AG04450 (cell line): ENCODE data around the gene TMEM52B. TPM values are rescaled to one million over a fixed set of nuclear protein-coding genes. Genes with fewer than 3 reads are reported as not detected.

Experiments
- CTCF ChIA-PET: fragments of 300-600, 350-600 bp; formaldehyde crosslinking; extraction: SDS; loops from one replicate; lab custom pipeline; 2022; ENCODE audit warnings: antibody characterized with exemption, inconsistent platforms; lab: Charles Lee
- POLR2A ChIA-PET: fragments of 350-600 bp; formaldehyde crosslinking; extraction: SDS; loops from one replicate; lab custom pipeline; 2021; ENCODE audit warnings: antibody characterized with exemption, inconsistent platforms; lab: Yijun Ruan, JAX
- DNase-seq: peaks from one replicate; pipeline ENCODE4 v3.0.0-alpha.2; 2011; ENCODE audit warnings: low read depth, low spot score
- H3K27ac ChIP-seq: one replicate; pipeline ENCODE4 v1.5.1; 2012; ENCODE audit warnings: low read depth, low read length, control low read depth
- H3K27me3 ChIP-seq: one replicate; pipeline ENCODE4 v1.6.0; 2012; ENCODE audit warnings: low read length; ENCODE audit not compliant: control insufficient read depth, insufficient read depth
- H3K4me3 ChIP-seq: 2 replicates; pipeline ENCODE4 v1.5.1; 2011; ENCODE audit warnings: mild to moderate bottlenecking, low read depth, low read length, control low read depth
- H3K9me3 ChIP-seq: 2 replicates; pipeline ENCODE4 v1.5.1; 2012; ENCODE audit warnings: low read length; ENCODE audit not compliant: control insufficient read depth, insufficient read depth
- polyA plus RNA-seq: library from polyadenylated mRNA; depleted of rRNA; stranded (reverse); fragments of >200 nt; gene quantifications from 2 replicates; pipeline ENCODE4 v1.2.3, GENCODE V29; 2011
- TF ChIP-seq, protein P1 (sequence below): IDR thresholded peaks from 2 replicates; pipeline ENCODE4 v1.5.1; 2011; ENCODE audit warnings: low read depth, low read length, control low read depth, inconsistent platforms

TMEM52B gene
- polyA plus RNA-seq, 1 experiment: 8.3 TPM

DNA sequence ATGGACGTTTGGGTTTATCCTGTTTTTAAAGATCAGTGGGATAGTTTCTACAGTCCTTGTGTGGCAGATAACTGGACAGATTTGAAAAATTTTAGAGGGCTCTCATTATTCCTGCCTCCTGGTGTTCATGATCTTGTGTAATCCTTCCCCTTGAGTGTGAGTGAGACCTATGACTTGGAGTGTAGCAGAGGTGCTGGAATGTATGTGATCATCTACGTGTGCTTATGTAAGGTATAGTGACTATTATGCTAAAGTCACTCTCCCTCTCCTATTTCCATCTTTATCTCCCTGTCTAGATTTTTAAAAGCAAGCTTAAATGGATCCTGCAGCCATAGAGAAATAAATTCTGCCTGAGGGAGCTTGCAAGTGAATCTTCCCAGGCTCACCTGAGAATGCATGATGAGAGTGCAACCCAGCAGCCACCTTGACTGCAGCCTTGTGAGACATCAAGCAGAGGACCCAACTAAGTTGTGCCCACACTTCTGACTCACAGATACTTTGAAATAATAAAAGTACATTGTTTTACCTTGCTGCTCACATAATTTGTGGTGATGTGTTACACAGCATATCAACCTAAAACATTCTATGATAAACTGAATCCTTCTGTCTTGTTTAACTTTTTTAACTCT, 3.7 kb upstream of the TMEM52B start:
- DNase-seq: no peak
- CTCF ChIA-PET: interaction anchor here (1.0 to 1.7 kb wide), 3 partner anchors 15 to 425 kb away, joined by 3 to 6 read pairs (median 3); no protein-coding TSS in a partner anchor
- Histone ChIP-seq H3K27me3 (no peaks in the 10 kb centered on the region), H3K4me3 (no peak overlapping the region), H3K9me3 (no peaks in the 10 kb centered on the region), H3K27ac (no peak overlapping the region)
- POLR2A ChIA-PET: no interaction called here
- TF ChIP-seq, protein P1, sequence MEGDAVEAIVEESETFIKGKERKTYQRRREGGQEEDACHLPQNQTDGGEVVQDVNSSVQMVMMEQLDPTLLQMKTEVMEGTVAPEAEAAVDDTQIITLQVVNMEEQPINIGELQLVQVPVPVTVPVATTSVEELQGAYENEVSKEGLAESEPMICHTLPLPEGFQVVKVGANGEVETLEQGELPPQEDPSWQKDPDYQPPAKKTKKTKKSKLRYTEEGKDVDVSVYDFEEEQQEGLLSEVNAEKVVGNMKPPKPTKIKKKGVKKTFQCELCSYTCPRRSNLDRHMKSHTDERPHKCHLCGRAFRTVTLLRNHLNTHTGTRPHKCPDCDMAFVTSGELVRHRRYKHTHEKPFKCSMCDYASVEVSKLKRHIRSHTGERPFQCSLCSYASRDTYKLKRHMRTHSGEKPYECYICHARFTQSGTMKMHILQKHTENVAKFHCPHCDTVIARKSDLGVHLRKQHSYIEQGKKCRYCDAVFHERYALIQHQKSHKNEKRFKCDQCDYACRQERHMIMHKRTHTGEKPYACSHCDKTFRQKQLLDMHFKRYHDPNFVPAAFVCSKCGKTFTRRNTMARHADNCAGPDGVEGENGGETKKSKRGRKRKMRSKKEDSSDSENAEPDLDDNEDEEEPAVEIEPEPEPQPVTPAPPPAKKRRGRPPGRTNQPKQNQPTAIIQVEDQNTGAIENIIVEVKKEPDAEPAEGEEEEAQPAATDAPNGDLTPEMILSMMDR: no peak

DNA sequence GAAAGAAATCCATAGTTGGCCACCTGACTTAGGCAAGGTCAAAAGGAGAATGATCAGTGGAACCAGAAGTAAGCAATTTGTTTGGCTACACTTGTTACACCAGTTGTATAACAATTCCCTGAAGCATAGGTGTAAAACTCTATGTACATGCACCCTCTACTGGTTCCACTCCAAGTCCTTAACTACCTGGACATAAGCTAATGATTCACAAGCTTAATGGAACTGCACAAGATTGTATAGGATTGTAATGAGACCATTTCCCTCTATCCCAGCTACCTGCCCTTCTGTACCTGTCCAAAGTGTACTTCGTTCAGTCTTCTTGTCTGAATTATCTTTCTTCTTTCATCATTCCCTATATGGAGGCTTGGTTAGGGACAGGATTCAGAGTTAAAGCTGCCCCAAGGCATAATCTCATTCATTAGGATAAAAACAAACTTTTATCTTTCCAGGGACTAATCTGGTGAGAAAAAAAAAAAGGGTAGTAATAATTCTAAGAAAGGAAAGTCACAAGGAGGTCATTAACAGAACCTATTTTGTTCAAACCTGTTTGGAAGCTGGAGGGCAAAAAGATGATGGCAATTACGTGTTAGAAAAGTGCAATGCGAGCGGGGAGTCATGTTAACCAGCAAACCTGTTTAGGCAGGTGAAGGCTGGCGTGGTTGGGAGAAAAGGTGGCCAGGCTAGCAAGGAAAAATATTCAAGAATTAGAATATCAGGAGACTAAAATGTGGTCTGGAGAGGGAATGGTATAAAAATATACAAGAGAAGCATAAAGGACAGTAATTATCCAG, 2.8 kb upstream of the TMEM52B start:
- no peak overlapping the region for H3K27ac ChIP-seq
- no peak overlapping the region for H3K4me3 ChIP-seq
- DNase-seq: no peak
- TF ChIP-seq, protein P1: no peak
- POLR2A ChIA-PET: no interaction called here
- CTCF ChIA-PET: interaction anchor here (1.3 to 1.7 kb wide), 2 partner anchors 23 to 425 kb away, joined by 3 to 6 read pairs; no protein-coding TSS in a partner anchor
- H3K27me3 ChIP-seq: no peaks in the 10 kb centered on the region
- no peaks in the 10 kb centered on the region for H3K9me3 ChIP-seq

DNA sequence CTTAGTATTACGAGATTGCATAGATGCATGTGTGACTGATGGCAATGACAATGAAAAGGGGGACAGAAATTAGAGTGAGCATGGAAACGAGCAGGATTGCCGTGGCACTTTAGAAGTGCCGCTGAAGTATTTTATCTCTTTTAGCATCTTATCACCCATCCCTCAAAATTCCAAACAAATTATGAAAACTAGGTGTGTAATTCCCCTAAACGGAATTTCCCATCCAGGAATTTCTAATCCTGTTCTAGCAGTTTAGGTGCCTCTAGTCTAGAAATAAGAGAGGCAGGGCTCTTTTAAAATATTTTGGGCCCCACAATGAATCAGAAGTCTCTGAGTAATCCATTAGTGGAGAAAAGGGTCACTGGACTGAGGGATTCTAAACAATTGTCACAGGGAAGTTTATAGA, 947 bp downstream of the TMEM52B start:
- Histone ChIP-seq H3K9me3 (no peaks in the 10 kb centered on the region), H3K4me3 (no peak overlapping the region), H3K27ac (no peak overlapping the region), H3K27me3 (no peaks in the 10 kb centered on the region)
- POLR2A ChIA-PET: no interaction called here
- CTCF ChIA-PET: no interaction called here
- TF ChIP-seq, protein P1: no peak
- DNase-seq: no peak

DNA sequence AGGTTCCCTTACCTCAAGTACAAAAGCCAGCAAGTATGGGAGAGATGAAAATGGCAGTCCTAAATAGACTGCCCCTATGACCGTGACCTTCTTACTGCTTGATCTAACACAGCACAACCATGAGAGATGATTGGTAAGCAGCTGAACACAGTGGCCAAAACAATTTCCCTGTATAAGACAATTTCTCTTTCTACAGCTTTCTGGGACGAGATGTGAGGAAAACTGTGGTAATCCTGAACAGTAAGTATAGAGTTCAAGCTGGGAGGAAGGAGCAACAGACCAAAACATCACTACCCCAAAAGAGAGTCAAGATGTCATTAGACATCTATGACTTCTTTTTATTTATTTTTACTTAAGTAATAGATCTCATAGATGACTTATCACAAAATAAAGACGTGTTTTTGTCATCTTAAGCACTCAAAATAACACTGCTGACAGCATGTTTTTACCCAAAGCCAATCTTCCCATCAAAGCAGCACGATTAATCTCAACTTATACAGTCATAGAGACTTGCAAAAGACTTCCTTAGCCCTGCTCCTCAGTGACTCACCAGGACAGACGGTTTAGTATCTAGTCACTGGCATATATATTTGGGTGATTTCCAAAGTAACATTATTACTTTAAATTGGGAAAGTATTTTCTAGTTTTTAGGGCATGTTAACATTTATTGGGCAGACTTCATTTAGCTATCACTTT, 3.7 kb downstream of the TMEM52B start:
- ChIA-PET CTCF (interaction anchor here (3.1 kb wide), 1 partner anchor 29 kb away, joined by 15 read pairs; no protein-coding TSS in a partner anchor), POLR2A (interaction anchor here (0.6 to 3.1 kb wide), 4 partner anchors 13 to 44 kb away, joined by 3 to 18 read pairs (median 11); partner anchors contain the start of gene GABARAPL1)
- no peaks in the 10 kb centered on the region for H3K9me3 ChIP-seq
- DNase-seq: no peak
- H3K27me3 ChIP-seq: no peaks in the 10 kb centered on the region
- TF ChIP-seq, protein P1: no peak
- no peak overlapping the region for H3K4me3 ChIP-seq
- H3K27ac ChIP-seq: peak overlapping the region; percentile 78
